Germinal center (tissue), 1 donor: Measurements from ENCODE around the gene LRRC51.

ENCODE experiments used
- DNase-seq: peaks from one replicate; pipeline ENCODE4 v3.0.0; 2012; ENCODE audit warnings: mixed read lengths, low spot score

The LRRC51 gene

GRCh38 chr11:72080326-72081183 lies at the start of gene LRRC51, which contains the start of gene NUMA1:
LRRC51 (plus strand) TSS chr11:72080850; CDS start chr11:72089084, 8,234 bp downstream.
NUMA1 (minus strand) TSS chr11:72080542; CDS start chr11:72035943, 44,599 bp downstream.
- DNase-seq: peak; percentile 95

- no peak for DNase-seq
Measured at GRCh38 chr11:72036687-72037086, 44.0 kb upstream of the LRRC51 start.

- DNase-seq: peak; percentile 62
Measured at GRCh38 chr11:72037554-72038311, 42.9 kb upstream of the LRRC51 start.

GRCh38 chr11:72038491-72038890 lies 42.2 kb upstream of the LRRC51 start:
- no peak for DNase-seq

GRCh38 chr11:72039031-72039855 lies 41.4 kb upstream of the LRRC51 start:
- DNase-seq: no peak

- no peak for DNase-seq
Measured at GRCh38 chr11:72039856-72040401, 40.7 kb upstream of the LRRC51 start.

GRCh38 chr11:72040491-72041363 lies 39.9 kb upstream of the LRRC51 start:
- DNase-seq: peak; percentile 58

GRCh38 chr11:72041364-72042063 lies 39.1 kb upstream of the LRRC51 start:
- DNase-seq: peak; percentile 37

- no peak for DNase-seq
Measured at GRCh38 chr11:72042064-72042745, 38.4 kb upstream of the LRRC51 start.

- DNase-seq: no peak
Measured at GRCh38 chr11:72045849-72046248, 34.8 kb upstream of the LRRC51 start.

- DNase-seq: no peak
Measured at GRCh38 chr11:72048766-72049460, 31.7 kb upstream of the LRRC51 start.

- no peak for DNase-seq
Measured at GRCh38 chr11:72058416-72059034, 22.1 kb upstream of the LRRC51 start.

- peak; percentile 43 for DNase-seq
Measured at GRCh38 chr11:72061739-72062396, 18.8 kb upstream of the LRRC51 start.

GRCh38 chr11:72066855-72067254 lies 13.8 kb upstream of the LRRC51 start:
- DNase-seq: no peak

GRCh38 chr11:72067266-72067665 lies 13.4 kb upstream of the LRRC51 start:
- no peak for DNase-seq

GRCh38 chr11:72067676-72068075 lies 13.0 kb upstream of the LRRC51 start:
- DNase-seq: no peak

GRCh38 chr11:72069200-72069599 lies 11.4 kb upstream of the LRRC51 start:
- DNase-seq: no peak

GRCh38 chr11:72069787-72070251 lies 10.8 kb upstream of the LRRC51 start:
- no peak for DNase-seq
